MM.1S (cell line): ENCODE results near the gene DDX25.

Experiments
- DNase-seq: peaks from one replicate; pipeline ENCODE4 v3.0.0-alpha.2; 2015
- H2AFZ ChIP-seq: fragments of 300-600 bp; sonication (generic); 2 replicates; pipeline ENCODE4 v1.6.0; 2016; ENCODE audit warnings: antibody characterized with exemption, low read length
- H3F3A ChIP-seq: fragments of 300-600 bp; sonication (generic); 2 replicates; pipeline ENCODE4 v1.6.1; 2016; ENCODE audit warnings: mild to moderate bottlenecking, antibody characterized with exemption, low read length, moderate library complexity, mixed read lengths; ENCODE audit not compliant: insufficient read depth
- H3K27ac ChIP-seq: fragments of 300-600 bp; sonication (generic); 2 replicates; pipeline ENCODE4 v1.5.1; 2016; ENCODE audit warnings: mild to moderate bottlenecking, low read length
- H3K27me3 ChIP-seq: fragments of 300-600 bp; sonication (generic); replicated peaks from 2 replicates; pipeline ENCODE4 v1.6.0; 2016; ENCODE audit warnings: low read length; ENCODE audit not compliant: insufficient read depth
- H3K36me3 ChIP-seq: fragments of 300-600 bp; sonication (generic); replicated peaks from 2 replicates; pipeline ENCODE4 v1.6.1; 2016; ENCODE audit warnings: mild to moderate bottlenecking, low read length, mixed read lengths; ENCODE audit not compliant: insufficient read depth
- H3K4me1 ChIP-seq: fragments of 300-600 bp; sonication (generic); 2 replicates; pipeline ENCODE4 v1.6.1; 2016; ENCODE audit warnings: low read length, mixed read lengths
- H3K4me2 ChIP-seq: fragments of 300-600 bp; sonication (generic); 2 replicates; pipeline ENCODE4 v1.6.0; 2016; ENCODE audit warnings: low read depth, low read length
- H3K4me3 ChIP-seq: fragments of 300-600 bp; sonication (generic); 2 replicates; pipeline ENCODE4 v1.5.1; 2016; ENCODE audit warnings: low read length, mixed read lengths
- H3K79me2 ChIP-seq: fragments of 300-600 bp; sonication (generic); 2 replicates; pipeline ENCODE4 v1.6.1; 2016; ENCODE audit warnings: mixed run types, low read length, mixed read lengths
- H3K9ac ChIP-seq: fragments of 300-600 bp; sonication (generic); 2 replicates; pipeline ENCODE4 v1.6.1; 2016; ENCODE audit warnings: low read length, mixed read lengths
- H3K9me2 ChIP-seq: fragments of 300-600 bp; sonication (generic); replicated peaks from 2 replicates; pipeline ENCODE4 v1.6.1; 2016; ENCODE audit warnings: mild to moderate bottlenecking, low read length, mixed read lengths; ENCODE audit not compliant: insufficient read depth
- H3K9me3 ChIP-seq: fragments of 300-600 bp; sonication (generic); replicated peaks from 2 replicates; pipeline ENCODE4 v1.6.1; 2016; ENCODE audit warnings: mild to moderate bottlenecking, low read length, mixed read lengths; ENCODE audit not compliant: insufficient read depth
- H4K20me1 ChIP-seq: fragments of 300-600 bp; sonication (generic); 2 replicates; pipeline ENCODE4 v1.6.1; 2016; ENCODE audit warnings: mild to moderate bottlenecking, low read length, moderate library complexity, mixed read lengths; ENCODE audit not compliant: insufficient read depth
- CTCF ChIP-seq: fragments of 300-600 bp; sonication (generic); IDR thresholded peaks from 2 replicates; pipeline ENCODE4 v1.5.1; 2016; ENCODE audit warnings: antibody characterized with exemption, low read length, mixed read lengths
- EZH2 ChIP-seq: fragments of 300-600 bp; sonication (generic); optimal IDR thresholded peaks from 2 replicates; pipeline ENCODE3; 2017; ENCODE audit warnings: low read depth, mild to moderate bottlenecking, antibody characterized with exemption, low read length, mixed read lengths
- EZH2phosphoT487 ChIP-seq: fragments of 300-600 bp; sonication (generic); IDR thresholded peaks from 2 replicates; pipeline ENCODE4 v1.6.1; 2018; ENCODE audit warnings: antibody characterized with exemption, low read length

The DDX25 gene

DNA sequence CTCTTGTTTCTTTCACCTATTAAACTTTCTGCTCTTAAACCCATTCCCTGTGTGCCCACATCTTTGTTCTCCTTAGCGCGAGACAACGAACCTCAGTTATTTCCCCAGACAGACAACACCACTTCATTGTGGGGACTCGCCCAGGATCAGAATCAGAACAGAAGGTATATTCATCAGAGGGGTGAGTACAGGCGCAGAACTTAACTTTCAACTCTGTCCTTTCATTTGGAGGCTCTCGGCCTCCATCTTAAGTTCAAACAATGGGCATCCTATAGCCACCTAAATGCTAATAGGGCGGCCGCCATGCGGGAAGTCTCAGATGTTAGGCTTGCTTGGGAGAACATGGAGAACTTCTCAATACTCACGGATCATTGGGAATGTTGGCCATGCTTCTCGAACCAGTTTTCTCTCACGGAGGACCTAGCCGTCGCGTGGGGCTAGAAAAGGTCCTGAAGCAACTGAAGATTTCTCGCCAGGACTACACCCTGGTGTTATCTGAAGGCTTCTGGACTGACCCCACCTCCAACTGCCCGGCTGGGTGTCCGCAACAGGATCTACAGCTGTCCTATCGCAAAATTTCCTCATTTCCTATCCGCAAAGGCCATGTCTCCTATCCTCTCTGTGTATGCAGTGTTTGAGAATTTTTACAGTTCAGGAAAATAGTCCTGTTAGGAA, 30.3 kb upstream of the DDX25 start:
- Histone ChIP-seq H3K4me3 (no peak overlapping the region), H3K36me3 (no peaks in the 10 kb centered on the region), H3K9me2 (no peaks in the 10 kb centered on the region), H2AFZ (no peak overlapping the region), H3K27me3 (no peaks in the 10 kb centered on the region), H3K9ac (no peak overlapping the region), H3K4me2 (no peak overlapping the region), H3K4me1 (no peaks in the 10 kb centered on the region), H3K27ac (no peak overlapping the region), H3F3A (no peaks in the 10 kb centered on the region), H3K79me2 (no peaks in the 10 kb centered on the region), H3K9me3 (no peaks in the 10 kb centered on the region), H4K20me1 (no peaks in the 10 kb centered on the region)
- no peak for DNase-seq
- TF ChIP-seq EZH2, result no peak

GRCh38 chr11:125874556-125875124, 29.7 kb upstream of the DDX25 start:
- no peaks in the 10 kb centered on the region for H3K4me1 ChIP-seq
- peak; percentile 49 for DNase-seq
- no peak overlapping the region for H3K4me3 ChIP-seq
- H4K20me1 ChIP-seq, result no peaks in the 10 kb centered on the region
- H3K36me3 ChIP-seq, result no peaks in the 10 kb centered on the region
- no peak overlapping the region for H2AFZ ChIP-seq
- no peak overlapping the region for H3K27ac ChIP-seq
- no peaks in the 10 kb centered on the region for H3K9me3 ChIP-seq
- TF ChIP-seq CTCF (peak; percentile 78), EZH2 (no peak)
- no peaks in the 10 kb centered on the region for H3K79me2 ChIP-seq
- no peaks in the 10 kb centered on the region for H3K27me3 ChIP-seq
- H3K9me2 ChIP-seq, result no peaks in the 10 kb centered on the region
- no peak overlapping the region for H3K9ac ChIP-seq
- H3F3A ChIP-seq, result no peaks in the 10 kb centered on the region
- H3K4me2 ChIP-seq, result no peak overlapping the region

DNA sequence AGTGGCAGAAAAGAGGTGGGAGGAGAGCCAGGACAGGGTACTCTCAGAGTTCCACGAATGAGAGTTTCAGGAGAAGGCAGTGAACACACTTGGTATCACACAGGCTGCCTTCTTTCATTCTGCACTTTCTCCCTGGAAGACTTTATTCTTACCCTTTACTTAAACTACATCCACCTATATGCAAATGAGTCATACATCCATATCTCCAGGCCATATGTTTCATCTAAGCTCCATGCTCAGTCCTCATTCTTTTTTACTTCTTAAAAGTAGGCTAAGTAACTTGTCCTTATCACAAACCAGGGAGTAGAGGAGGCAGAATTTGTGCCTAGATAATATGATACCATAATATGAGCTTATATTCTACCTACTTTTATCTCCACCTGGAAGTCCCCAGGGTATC, 23.0 kb upstream of the DDX25 start:
- Histone ChIP-seq H3K36me3 (no peaks in the 10 kb centered on the region), H3F3A (no peaks in the 10 kb centered on the region), H3K9ac (no peak overlapping the region), H3K27ac (no peak overlapping the region), H3K9me3 (no peaks in the 10 kb centered on the region), H3K79me2 (peaks cover 9% of the 10 kb centered on the region; the same call in 1 of the 2 replicates), H2AFZ (no peak overlapping the region), H3K9me2 (no peaks in the 10 kb centered on the region), H3K4me1 (no peaks in the 10 kb centered on the region), H3K4me3 (no peak overlapping the region), H3K27me3 (no peaks in the 10 kb centered on the region), H4K20me1 (no peaks in the 10 kb centered on the region), H3K4me2 (no peak overlapping the region)
- no peak for TF ChIP-seq EZH2
- TF ChIP-seq CTCF, result no peak
- no peak for TF ChIP-seq EZH2phosphoT487
- no peak for DNase-seq

DNA sequence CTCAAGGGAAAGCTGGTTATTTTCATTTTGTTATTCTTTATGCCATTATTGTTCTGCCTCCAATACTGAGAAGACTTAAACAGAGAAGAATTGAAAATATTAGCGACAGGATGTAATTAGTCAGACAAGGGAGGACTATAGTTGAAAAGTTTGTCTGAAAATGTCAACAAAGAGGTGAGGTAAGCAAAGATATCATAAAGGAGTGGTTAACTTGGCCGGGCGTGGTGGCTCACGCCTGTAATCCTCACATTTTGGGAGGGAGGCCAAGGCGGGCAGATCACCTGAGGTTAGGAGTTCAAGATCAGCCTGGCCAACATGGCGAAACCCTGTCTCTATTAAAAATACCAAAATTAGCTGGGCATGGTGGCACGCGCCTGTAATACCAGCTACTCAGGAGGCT, 20.9 kb upstream of the DDX25 start:
- no peaks in the 10 kb centered on the region for H3K27me3 ChIP-seq
- no peak for TF ChIP-seq CTCF
- no peak for TF ChIP-seq EZH2
- no peak for TF ChIP-seq EZH2phosphoT487
- DNase-seq, result no peak
- no peaks in the 10 kb centered on the region for H3K4me1 ChIP-seq
- no peaks in the 10 kb centered on the region for H3K36me3 ChIP-seq
- H3K4me2 ChIP-seq, result no peak overlapping the region
- no peaks in the 10 kb centered on the region for H3K9me3 ChIP-seq
- H3F3A ChIP-seq, result peaks cover 16% of the 10 kb centered on the region; the same call in 1 of the 2 replicates
- no peaks in the 10 kb centered on the region for H3K9me2 ChIP-seq
- peaks cover 13% of the 10 kb centered on the region for H3K79me2 ChIP-seq
- no peak overlapping the region for H3K27ac ChIP-seq
- H4K20me1 ChIP-seq, result no peaks in the 10 kb centered on the region
- H3K4me3 ChIP-seq, result no peak overlapping the region
- H2AFZ ChIP-seq, result no peak overlapping the region
- H3K9ac ChIP-seq, result no peak overlapping the region
